HEK293 (cell line): ENCODE data around the gene LSP1.

Source experiments
- CTCF ChIA-PET: fragments of 350-600 bp; formaldehyde crosslinking; extraction: SDS; loops from one replicate; lab custom pipeline; 2021; ENCODE audit warnings: antibody characterized with exemption; lab: Yijun Ruan, JAX
- POLR2A ChIA-PET: fragments of 300-600 bp; formaldehyde crosslinking; extraction: SDS; loops from one replicate; lab custom pipeline; 2020; ENCODE audit warnings: antibody characterized with exemption, inconsistent platforms; lab: Yijun Ruan, JAX
- H3K27ac ChIP-seq: fragments of 200-500 bp; sonication (Bioruptor generic); 2 replicates; pipeline ENCODE4 v1.5.1; 2014; ENCODE audit warnings: low read depth, low read length, control low read depth, inconsistent platforms; ENCODE audit errors: extremely low read depth
- H3K36me3 ChIP-seq, 2 experiments: fragments of 200-500 bp in 1 of 2; sonication (Bioruptor generic) in 1 of 2; 1 replicate in 1 of 2; 2 replicates in 1 of 2; pipeline ENCODE4 v1.5.1; 2014 to 2017; ENCODE audit warnings: inconsistent platforms in 2 of 2, low read length in 2 of 2; ENCODE audit not compliant: control insufficient read depth in 2 of 2, insufficient read depth in 1 of 2
- H3K4me1 ChIP-seq: fragments of 200-500 bp; sonication (Bioruptor generic); 2 replicates; pipeline ENCODE4 v1.5.1; 2014; ENCODE audit warnings: mild to moderate bottlenecking, low read length, inconsistent platforms; ENCODE audit not compliant: control insufficient read depth, insufficient read depth
- H3K4me3 ChIP-seq: 2 replicates; pipeline ENCODE4 v1.5.1; 2011; ENCODE audit warnings: low read depth, mild to moderate bottlenecking, control low read depth, low read length, moderate library complexity
- H3K9me3 ChIP-seq: fragments of 200-500 bp; sonication (Bioruptor generic); 2 replicates; pipeline ENCODE4 v1.5.1; 2014; ENCODE audit warnings: low read depth, low read length, inconsistent platforms; ENCODE audit not compliant: control insufficient read depth, insufficient read depth
- ELK4 ChIP-seq: IDR thresholded peaks from 2 replicates; pipeline ENCODE4 v1.6.1; 2011; ENCODE audit warnings: mild to moderate bottlenecking, low read depth, low read length, borderline replicate concordance
- GFI1B ChIP-seq: fragments of 450-650 bp; formaldehyde crosslinking; IDR thresholded peaks from 2 replicates; pipeline ENCODE4 v1.5.1; 2016; ENCODE audit warnings: missing biosample characterization, missing genetic modification characterization
- GLI4 ChIP-seq: fragments of 450-650 bp; formaldehyde crosslinking; IDR thresholded peaks from 2 replicates; pipeline ENCODE4 v1.5.1; 2016; ENCODE audit warnings: missing biosample characterization, missing genetic modification characterization
- SCRT2 ChIP-seq: fragments of 450-650 bp; formaldehyde crosslinking; IDR thresholded peaks from 2 replicates; pipeline ENCODE4 v1.5.1; 2016; ENCODE audit warnings: missing biosample characterization, missing genetic modification characterization
- ZBTB1 ChIP-seq: fragments of 450-650 bp; formaldehyde crosslinking; IDR thresholded peaks from 2 replicates; pipeline ENCODE4 v1.5.1; 2016; ENCODE audit warnings: missing biosample characterization, missing genetic modification characterization
- ZBTB8A ChIP-seq: fragments of 450-650 bp; formaldehyde crosslinking; IDR thresholded peaks from 2 replicates; pipeline ENCODE4 v1.5.1; 2016; ENCODE audit warnings: missing biosample characterization, missing genetic modification characterization
- ZNF121 ChIP-seq: fragments of 450-650 bp; formaldehyde crosslinking; IDR thresholded peaks from 2 replicates; pipeline ENCODE4 v1.5.1; 2016; ENCODE audit warnings: missing biosample characterization, missing genetic modification characterization
- ZNF280C ChIP-seq: fragments of 450-650 bp; formaldehyde crosslinking; IDR thresholded peaks from 2 replicates; pipeline ENCODE4 v1.5.1; 2016; ENCODE audit warnings: missing biosample characterization, missing genetic modification characterization
- ZNF292 ChIP-seq: fragments of 450-650 bp; formaldehyde crosslinking; IDR thresholded peaks from 2 replicates; pipeline ENCODE4 v1.5.1; 2016; ENCODE audit warnings: low read depth, missing biosample characterization, missing genetic modification characterization, borderline replicate concordance
- ZNF433 ChIP-seq: fragments of 450-650 bp; formaldehyde crosslinking; IDR thresholded peaks from 2 replicates; pipeline ENCODE4 v1.5.1; 2016; ENCODE audit warnings: missing biosample characterization, missing genetic modification characterization, low read depth
- ZNF48 ChIP-seq: fragments of 450-650 bp; formaldehyde crosslinking; IDR thresholded peaks from 2 replicates; pipeline ENCODE4 v1.5.1; 2016; ENCODE audit warnings: missing biosample characterization, missing genetic modification characterization
- ZNF549 ChIP-seq: fragments of 450-650 bp; IDR thresholded peaks from 2 replicates; pipeline ENCODE4 v1.5.1; 2018; ENCODE audit warnings: missing biosample characterization, missing genetic modification characterization, mild to moderate bottlenecking, inconsistent platforms, moderate library complexity
- ZNF600 ChIP-seq: fragments of 450-650 bp; formaldehyde crosslinking; IDR thresholded peaks from 2 replicates; pipeline ENCODE4 v1.5.1; 2016; ENCODE audit warnings: missing biosample characterization, missing genetic modification characterization
- ZNF623 ChIP-seq: fragments of 450-650 bp; formaldehyde crosslinking; IDR thresholded peaks from 2 replicates; pipeline ENCODE4 v1.5.1; 2016; ENCODE audit warnings: missing biosample characterization, missing genetic modification characterization
- ZNF626 ChIP-seq: fragments of 450-650 bp; sonication (Bioruptor Pico); formaldehyde crosslinking; IDR thresholded peaks from 2 replicates; pipeline ENCODE4 v1.5.1; 2018; ENCODE audit warnings: missing biosample characterization, missing genetic modification characterization, inconsistent platforms
- ZNF639 ChIP-seq: fragments of 450-650 bp; formaldehyde crosslinking; IDR thresholded peaks from 2 replicates; pipeline ENCODE4 v1.5.1; 2016; ENCODE audit warnings: missing biosample characterization, missing genetic modification characterization
- ZNF660 ChIP-seq: fragments of 450-650 bp; IDR thresholded peaks from 2 replicates; pipeline ENCODE4 v1.5.1; 2018; ENCODE audit warnings: missing biosample characterization, mild to moderate bottlenecking, missing genetic modification characterization
- ZNF776 ChIP-seq: fragments of 450-650 bp; formaldehyde crosslinking; IDR thresholded peaks from 2 replicates; pipeline ENCODE4 v1.5.0; 2017; ENCODE audit warnings: missing biosample characterization, missing genetic modification characterization, borderline replicate concordance
- TF ChIP-seq, protein P1 (sequence below): fragments of 450-650 bp; formaldehyde crosslinking; IDR thresholded peaks from 2 replicates; pipeline ENCODE4 v1.5.1; 2017; ENCODE audit warnings: missing biosample characterization, missing genetic modification characterization
- TF ChIP-seq, protein P2 (sequence below): fragments of 450-650 bp; formaldehyde crosslinking; IDR thresholded peaks from 2 replicates; pipeline ENCODE4 v1.5.1; 2016; ENCODE audit warnings: missing biosample characterization, missing genetic modification characterization

LSP1 gene

DNA sequence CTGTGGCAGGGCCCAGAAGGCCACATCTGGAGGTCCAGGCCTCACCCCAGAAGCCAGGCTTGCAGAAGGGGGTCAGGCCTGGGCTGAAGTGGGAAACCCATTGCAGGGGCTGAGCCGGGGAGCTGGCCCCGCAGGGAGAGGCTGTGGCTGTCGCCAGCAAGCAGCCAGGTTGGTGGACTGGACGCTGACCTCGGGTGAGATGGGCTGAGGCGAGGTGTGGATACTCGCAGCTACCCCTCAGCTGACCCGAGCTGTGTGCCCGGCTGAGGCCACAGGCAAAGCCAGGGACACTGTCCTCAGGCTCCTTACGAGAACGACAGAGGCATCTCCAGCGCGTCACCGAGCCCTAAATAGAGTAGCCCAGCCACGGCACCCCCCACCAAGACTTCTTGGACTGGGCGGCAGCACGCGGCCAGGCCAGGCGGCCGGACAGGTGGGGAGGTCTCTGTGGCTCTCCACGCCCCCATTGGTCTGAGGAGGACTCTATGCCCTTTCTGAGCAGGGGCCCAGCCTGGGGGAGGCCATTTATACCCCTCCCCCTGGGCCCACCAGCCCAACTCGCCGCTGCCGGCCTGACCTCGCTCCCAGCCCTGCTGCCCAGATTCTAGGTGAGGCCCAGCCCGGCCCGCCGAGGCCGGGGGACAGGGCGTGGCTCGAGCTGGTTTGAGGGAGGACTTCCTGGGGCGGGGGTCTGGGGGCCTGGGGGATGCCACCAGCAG lies 14.3 kb upstream of the LSP1 start, which contains the start of gene TNNI2:
TNNI2 (plus strand) TSS at position 556 of the 719 bp plus-strand sequence. CDS start 716 bp downstream, outside the sequence.
- Histone ChIP-seq H3K27ac (no peak within 1 kb of the TSS), H3K4me3 (no peak within 1 kb of the TSS), H3K4me1 (no peaks in the 10 kb centered on the region), H3K9me3 (no peaks in the 10 kb centered on the region), H3K36me3 (no peaks in the 10 kb centered on the region)
- POLR2A ChIA-PET, result no interaction called here
- CTCF ChIA-PET, result interaction anchor here (0.6 to 1.9 kb wide), 3 partner anchors 144 to 317 kb away, joined by 4 to 6 read pairs (median 5); no protein-coding TSS in a partner anchor
- no peak for TF ChIP-seq ZNF280C
- no peak for TF ChIP-seq ZNF639
- TF ChIP-seq ZNF776 (tag by site-specific recombination), result no peak
- no peak for TF ChIP-seq ZNF623 (tag by site-specific recombination)
- no peak for TF ChIP-seq ELK4
- TF ChIP-seq ZBTB1 (tag by site-specific recombination), result no peak
- no peak for TF ChIP-seq ZNF626 (tag by site-specific recombination)
- TF ChIP-seq ZNF48, result no peak
- no peak for TF ChIP-seq ZNF121 (tag by site-specific recombination)
- no peak for TF ChIP-seq GLI4 (tag by site-specific recombination)
- TF ChIP-seq, protein P1, sequence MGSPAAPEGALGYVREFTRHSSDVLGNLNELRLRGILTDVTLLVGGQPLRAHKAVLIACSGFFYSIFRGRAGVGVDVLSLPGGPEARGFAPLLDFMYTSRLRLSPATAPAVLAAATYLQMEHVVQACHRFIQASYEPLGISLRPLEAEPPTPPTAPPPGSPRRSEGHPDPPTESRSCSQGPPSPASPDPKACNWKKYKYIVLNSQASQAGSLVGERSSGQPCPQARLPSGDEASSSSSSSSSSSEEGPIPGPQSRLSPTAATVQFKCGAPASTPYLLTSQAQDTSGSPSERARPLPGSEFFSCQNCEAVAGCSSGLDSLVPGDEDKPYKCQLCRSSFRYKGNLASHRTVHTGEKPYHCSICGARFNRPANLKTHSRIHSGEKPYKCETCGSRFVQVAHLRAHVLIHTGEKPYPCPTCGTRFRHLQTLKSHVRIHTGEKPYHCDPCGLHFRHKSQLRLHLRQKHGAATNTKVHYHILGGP, result no peak
- no peak for TF ChIP-seq ZNF549 (tag by site-specific recombination)
- no peak for TF ChIP-seq ZBTB8A (tag by site-specific recombination)
- no peak for TF ChIP-seq ZNF600 (tag by site-specific recombination)
- no peak for TF ChIP-seq ZNF433 (tag by site-specific recombination)
- TF ChIP-seq SCRT2, result no peak
- TF ChIP-seq GFI1B, result no peak
- no peak for TF ChIP-seq ZNF660
- no peak for TF ChIP-seq ZNF292 (tag by site-specific recombination)
- TF ChIP-seq, protein P2, sequence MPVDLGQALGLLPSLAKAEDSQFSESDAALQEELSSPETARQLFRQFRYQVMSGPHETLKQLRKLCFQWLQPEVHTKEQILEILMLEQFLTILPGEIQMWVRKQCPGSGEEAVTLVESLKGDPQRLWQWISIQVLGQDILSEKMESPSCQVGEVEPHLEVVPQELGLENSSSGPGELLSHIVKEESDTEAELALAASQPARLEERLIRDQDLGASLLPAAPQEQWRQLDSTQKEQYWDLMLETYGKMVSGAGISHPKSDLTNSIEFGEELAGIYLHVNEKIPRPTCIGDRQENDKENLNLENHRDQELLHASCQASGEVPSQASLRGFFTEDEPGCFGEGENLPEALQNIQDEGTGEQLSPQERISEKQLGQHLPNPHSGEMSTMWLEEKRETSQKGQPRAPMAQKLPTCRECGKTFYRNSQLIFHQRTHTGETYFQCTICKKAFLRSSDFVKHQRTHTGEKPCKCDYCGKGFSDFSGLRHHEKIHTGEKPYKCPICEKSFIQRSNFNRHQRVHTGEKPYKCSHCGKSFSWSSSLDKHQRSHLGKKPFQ, result no peak
